ENCODE measurements around the gene ASIC3.
"Not testable (repeated sequence)": the region's sequence is repeated elsewhere in the genome, so short reads cannot be mapped to it uniquely, and the experiment has no call there.

ASIC3 gene

DNA sequence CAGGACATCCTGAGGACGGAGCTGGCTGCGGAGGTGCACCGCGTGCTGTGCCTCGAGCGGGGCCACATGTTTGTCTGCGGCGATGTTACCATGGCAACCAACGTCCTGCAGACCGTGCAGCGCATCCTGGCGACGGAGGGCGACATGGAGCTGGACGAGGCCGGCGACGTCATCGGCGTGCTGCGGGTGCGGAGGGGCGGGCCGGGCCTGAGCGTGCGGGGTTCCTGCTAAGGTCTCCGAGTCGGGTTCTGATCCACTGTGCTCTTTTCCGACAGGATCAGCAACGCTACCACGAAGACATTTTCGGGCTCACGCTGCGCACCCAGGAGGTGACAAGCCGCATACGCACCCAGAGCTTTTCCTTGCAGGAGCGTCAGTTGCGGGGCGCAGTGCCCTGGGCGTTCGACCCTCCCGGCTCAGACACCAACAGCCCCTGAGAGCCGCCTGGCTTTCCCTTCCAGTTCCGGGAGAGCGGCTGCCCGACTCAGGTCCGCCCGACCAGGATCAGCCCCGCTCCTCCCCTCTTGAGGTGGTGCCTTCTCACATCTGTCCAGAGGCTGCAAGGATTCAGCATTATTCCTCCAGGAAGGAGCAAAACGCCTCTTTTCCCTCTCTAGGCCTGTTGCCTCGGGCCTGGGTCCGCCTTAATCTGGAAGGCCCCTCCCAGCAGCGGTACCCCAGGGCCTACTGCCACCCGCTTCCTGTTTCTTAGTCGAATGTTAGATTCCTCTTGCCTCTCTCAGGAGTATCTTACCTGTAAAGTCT lies 34.4 kb upstream of the ASIC3 start:
- peak; percentile 94 for DNase-seq (ENCODE audit: low spot score)

DNA sequence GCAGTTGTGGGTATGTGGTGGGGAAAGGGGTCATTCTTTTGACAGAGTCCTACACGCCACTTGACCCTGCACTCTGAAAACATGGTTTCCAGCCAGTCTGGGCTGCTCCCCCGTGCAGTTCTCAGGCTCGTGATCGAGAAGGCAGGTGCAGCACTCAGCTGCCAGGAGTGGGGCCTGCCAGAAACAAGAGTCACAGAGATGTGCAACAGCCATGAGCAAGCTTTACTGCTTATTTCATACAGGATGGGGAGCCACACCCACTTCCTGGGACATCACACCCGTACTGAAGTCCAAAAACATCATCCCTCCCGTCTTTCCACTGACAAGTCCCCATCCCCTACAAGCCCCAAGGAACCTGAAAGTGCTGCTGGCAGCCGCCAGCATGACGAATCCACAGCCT lies 33.4 kb upstream of the ASIC3 start:
- no peak for DNase-seq (ENCODE audit: low spot score)

DNA sequence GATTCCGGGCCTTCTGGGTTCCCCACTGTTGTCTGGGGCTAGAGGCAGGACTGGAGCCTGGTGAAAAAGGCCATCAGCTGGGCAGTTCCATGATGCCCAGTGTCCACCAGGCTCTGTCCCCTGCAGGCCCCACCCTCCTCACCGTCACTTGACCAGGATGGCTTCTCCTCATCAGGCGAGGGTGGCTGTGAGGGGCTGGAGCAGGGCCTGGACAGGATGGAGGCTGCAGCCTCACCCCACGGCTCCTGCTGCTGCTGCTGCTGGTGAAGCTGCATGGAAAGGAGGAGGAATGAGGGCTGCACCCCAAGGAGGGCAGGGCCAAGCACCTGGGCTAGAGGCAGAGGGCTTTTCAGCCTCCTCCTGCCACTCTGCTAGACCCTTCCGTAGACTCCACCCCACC lies 32.4 kb upstream of the ASIC3 start:
- no peak for DNase-seq (ENCODE audit: low spot score)

DNA sequence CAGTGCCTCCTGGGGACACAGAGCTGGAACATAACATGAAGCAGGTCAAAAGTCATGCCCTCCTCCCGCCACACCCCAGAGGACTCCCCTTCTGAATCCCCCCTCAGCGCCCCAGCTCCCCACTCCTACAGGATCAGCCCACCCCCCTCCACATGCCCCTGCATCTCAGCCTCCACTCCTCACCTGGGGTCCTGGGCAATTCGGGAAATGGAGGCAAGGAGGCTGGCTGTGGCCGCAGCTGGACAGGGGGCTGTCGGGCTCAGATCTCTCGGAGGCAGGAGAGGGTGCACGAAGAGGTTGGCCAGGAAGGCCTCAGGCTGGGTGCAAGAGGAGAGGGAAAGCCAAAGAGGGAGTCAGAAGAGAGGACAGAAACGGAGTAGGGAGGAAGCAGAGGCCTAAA lies 31.8 kb upstream of the ASIC3 start:
- DNase-seq (ENCODE audit: low spot score): no peak

DNA sequence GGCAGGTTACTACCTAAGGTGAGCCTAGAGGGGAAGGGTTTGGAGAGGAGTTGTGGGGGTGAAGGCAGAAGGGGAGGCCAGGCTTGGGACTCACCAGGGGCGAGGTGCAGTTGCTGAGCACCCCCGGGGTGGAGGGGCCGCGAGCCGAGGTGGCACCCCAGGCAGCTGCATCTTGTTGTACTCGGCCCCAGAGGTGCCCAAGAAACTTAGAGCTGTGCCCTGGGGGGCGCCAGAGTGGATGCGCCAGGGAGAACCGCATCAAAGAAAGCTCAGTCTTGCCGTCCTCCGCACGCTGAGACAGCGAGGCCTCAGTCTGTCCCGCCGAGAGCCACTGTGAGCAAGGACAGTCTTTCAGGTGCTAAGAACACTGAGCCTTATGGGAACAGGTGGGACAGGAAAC lies 31.4 kb upstream of the ASIC3 start:
- no peak for DNase-seq (ENCODE audit: low spot score)

DNA sequence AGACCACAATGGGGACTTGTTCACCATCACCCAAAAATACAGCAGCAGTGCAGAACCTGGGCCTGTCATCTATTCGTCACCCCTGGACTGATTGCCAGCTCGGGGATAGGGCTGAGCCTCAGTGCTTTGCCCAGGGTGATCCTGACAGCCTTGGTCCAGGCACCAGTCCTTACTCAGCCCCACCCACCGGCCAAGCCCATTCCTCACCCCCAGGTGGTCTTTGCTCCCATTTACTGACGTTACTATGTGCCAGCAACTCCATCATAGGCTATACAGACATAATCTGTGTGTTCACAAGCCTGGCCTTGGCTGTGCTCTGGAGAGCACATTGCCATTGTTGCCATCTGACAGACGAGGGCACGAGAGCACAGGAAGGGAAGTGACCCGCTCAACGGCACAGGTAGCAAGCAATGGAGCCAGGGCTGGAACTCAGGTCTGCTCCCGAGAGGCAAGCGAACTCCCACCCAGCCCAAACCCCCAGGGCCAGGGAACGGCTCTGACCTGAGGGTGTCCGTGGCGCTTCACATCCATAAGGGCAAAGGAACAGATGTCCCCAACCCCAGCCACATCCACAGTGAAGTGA lies 30.9 kb upstream of the ASIC3 start:
- no peak for DNase-seq (ENCODE audit: low spot score)

DNA sequence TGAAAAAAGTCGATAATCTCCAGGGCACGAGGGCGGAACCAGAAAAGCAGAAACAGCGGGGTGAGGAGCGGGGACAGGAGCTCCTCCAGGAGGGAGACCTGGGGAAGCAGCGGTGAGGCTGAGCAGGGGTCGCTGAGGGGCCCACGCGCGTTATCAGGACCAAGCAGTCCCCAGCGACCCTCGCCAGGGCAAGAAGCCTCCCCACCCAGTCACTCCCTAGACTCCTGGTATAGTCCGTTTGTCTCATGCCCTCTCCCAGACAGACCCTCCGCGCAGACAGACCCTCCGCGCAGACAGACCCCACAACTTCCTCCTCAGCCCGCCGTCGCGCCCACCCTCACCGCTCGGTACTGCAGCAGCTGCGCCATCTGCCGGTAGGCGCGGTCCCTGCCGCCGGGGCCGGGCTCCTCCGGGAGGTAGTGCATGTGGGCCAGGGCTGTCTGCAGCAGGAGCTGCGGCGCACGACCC lies 30.3 kb upstream of the ASIC3 start:
- peak; percentile 93 for DNase-seq (ENCODE audit: low spot score)

DNA sequence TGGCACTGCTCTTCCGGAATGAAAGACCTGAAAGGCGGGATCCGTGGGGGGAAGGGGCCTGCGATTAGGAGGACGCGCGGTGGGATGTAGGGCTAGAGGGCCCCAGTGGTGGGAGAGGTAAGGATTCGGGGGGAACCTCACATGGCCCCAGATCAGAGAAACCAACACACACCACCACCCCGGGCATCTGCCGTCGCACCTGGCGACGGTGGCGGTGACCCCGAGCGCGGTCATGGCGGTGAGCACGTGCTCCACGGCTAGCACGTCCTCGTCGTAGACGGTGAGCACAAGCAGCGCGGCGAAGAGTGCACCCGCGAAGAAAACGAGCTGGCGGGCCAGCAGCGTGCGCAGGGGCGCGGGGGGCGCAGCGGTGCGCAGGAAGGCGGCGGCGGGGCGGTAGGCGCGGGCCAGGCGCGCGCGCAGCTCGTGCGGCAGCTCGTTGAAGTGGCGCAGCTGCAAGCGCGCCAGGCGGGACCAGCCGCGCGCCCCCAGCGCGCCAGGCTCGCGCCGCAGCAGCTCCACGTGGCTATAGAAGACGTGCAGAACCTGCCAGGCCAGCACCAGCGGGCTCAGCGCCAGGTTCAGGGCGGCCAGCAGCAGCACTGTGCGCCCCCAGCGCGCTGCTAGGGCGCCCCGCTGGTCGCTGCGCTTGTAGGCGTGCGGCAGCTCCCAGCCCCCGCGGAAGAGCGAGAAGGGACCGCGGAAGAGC lies 29.8 kb upstream of the ASIC3 start:
- no peak for DNase-seq (ENCODE audit: low spot score)

DNA sequence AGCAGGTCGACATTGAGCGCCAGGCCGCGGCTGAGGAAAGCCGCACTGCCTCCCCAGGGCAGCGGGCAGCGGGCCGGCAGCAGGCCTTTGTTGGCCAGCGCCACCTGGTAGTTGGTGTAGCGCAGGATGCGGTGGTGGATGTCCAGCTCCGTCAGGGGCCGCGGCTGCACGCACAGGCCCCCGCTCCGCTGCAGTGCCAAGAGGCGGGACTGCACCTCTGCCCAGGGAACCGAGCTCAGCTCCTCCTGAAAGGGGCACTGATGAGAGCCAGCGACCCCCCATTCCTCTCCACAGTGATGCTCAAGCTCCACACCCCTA lies 29.2 kb upstream of the ASIC3 start:
- no peak for DNase-seq (ENCODE audit: low spot score)

DNA sequence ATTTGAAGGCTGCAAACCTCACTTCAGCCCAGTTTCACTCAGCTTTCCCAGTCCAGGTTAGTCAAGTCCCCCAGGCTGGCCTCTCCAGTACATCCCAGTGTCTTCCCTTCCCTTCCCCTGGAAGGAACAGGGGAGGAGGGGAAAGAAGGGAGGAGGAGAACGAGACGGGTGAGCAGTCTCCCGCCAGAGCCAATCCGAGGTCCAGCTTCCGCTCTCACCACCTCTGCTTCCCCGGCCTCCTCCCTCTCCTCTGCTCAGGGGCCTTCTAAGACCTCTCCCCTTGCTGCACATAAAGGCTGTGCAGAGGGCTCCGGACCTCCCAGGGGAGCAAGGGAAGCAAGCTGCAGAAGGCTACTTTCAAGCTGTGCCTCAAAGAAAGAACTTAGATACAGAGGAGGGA lies 28.1 kb upstream of the ASIC3 start:
- no peak for DNase-seq (ENCODE audit: low spot score)

DNA sequence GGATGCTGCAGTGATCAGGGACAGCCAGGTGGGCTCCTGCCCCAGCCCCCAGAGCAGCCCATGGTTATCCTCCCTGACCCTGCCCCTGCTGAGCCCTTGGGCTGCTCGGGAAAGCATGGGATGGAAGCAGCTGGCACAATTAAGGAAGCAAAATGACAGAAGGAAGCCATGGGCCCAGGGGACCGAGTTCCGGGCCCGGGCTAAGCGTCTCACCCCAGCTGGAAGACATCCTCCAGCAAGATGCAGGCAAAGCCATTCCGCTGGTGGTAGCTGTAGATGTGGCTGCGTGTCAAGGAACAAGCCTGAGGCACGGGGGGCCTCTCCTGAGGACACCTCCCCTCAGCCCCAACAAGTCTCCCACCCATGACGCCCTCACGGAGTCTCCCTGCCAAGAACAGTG lies 25.1 kb upstream of the ASIC3 start:
- DNase-seq (ENCODE audit: low spot score): no peak

DNA sequence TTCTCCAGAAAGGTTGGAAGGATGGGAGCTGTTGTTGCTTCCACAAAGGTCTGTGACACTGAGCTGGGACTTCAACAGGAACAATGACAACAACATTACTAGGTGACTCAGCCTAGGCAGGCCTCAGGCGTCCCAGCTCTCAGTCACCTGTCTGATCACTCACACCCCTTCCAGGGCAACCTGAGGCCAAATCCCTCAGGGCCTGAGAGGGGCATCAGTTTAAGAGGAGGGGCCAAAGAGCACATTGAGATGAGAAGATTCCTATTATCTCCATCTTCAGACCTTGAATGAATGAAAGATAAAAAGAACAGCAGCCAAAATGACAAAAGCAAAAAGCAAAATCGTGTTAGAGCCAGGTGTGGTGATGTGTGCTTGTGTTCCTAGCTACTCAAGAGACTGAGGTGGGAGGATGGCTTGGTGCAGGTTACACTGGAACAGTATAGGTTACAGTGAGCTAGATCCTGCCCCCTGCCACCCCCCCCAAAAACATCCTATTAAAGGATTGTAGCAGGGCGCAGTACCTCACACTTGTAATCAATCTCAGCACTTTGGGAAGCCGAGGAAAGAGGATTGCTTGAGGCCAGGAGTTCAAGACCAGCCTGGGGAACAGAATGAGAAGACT lies 23.8 kb upstream of the ASIC3 start, which contains the start of gene ATG9B:
Gene ATG9B (minus strand): TSS at position 60 of the 622 bp plus-strand sequence. CDS start 71 bp downstream, outside the sequence.
- DNase-seq (ENCODE audit: low spot score): no peak

DNA sequence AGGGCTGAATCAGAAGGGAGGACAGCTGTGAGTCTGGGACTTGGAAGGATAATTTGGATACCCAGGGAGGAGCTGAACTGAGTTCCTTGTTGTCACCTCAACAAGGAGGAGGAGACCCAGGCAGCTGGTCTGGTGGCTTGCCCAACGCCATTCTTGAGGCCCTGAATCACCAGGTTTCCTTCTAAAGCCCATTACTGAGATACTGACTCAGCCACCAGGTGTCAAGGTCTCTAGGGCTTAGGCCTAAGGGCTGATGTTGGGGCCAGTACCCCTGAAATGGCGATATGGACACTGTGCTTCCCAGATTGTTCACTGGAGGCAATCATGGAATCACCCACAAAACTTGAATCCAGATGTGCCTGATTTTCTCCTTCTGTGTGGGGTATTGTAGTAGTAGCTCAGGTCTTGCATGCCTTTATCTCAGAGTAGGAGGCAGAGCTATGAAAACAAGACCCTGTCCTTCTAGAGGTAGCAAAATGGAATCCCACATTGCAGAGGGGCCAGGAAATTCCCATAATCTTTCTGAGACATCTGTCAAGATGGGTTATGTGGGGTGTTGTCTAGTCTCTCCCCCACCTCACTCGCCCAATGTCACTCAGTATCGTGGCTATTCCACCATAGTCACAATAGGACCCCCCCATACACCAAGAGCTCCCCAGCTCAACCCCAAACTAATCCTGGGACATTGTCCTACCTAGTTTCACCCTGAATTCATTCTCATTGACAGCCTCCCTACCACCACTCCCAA lies 22.2 kb upstream of the ASIC3 start:
- no peak for DNase-seq (ENCODE audit: low spot score)

DNA sequence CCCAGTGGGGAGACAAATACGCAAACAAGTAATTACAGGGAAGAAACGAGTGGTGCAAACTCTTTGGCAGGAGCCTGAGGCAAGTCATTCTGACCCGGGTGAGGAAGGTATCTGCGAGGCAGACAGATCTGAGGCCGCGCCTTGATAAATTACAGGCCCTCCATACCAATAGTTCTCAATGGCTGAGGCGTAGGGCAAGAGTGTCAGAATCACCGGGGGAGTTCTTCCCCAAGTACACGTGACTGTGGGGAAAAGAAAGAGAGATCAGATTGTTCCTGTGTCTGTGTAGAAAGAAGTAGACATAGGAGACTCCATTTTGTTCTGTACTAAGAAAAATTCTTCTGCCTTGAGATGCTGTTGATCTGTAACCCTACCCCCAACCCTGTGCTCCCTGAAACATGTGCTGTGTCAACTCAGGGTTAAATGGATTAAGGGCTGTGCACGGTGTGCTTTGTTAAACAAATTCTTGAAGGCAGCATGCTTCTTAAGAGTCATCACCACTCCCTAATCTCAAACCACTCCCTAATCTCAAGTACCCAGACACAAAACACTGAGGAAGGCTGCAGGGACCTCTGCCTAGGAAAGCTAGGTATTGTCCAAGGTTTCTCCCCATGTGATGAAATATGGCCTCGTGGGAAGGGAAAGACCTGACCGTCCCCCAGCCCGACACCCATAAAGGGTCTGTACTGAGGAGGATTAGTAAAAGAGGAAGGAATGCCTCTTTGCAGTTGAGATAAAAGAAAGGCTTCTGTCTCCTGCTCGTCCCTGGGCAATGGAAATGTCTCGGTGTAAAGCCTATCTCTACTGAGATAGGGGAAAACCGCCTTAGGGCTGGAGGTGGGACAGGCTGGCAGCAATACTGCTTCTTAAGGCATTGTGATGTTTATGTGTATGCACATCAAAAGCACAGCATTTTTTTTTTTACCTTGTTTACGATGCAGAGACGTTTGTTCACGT lies 21.3 kb upstream of the ASIC3 start:
- not testable (repeated sequence) for DNase-seq (ENCODE audit: low spot score)

DNA sequence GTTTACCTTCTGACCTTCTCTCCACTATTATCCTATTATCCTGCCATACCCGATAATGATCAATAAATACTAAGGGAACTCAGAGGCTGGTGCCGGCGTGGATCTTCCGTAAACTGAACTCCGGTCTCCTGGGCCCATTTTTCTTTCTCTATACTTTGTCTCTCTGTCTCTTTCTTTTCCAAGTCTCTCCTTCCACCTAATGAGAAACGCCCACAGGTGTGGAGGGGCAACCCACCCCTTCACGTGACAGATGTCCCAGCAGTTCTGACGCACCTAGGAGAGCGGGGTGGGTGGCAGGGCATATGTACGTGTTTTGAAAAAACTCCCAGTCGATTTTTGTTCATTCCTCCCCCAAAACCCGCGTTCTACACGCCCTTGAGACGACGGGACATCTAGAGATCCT lies 20.6 kb upstream of the ASIC3 start:
- not testable (repeated sequence) for DNase-seq (ENCODE audit: low spot score)

DNA sequence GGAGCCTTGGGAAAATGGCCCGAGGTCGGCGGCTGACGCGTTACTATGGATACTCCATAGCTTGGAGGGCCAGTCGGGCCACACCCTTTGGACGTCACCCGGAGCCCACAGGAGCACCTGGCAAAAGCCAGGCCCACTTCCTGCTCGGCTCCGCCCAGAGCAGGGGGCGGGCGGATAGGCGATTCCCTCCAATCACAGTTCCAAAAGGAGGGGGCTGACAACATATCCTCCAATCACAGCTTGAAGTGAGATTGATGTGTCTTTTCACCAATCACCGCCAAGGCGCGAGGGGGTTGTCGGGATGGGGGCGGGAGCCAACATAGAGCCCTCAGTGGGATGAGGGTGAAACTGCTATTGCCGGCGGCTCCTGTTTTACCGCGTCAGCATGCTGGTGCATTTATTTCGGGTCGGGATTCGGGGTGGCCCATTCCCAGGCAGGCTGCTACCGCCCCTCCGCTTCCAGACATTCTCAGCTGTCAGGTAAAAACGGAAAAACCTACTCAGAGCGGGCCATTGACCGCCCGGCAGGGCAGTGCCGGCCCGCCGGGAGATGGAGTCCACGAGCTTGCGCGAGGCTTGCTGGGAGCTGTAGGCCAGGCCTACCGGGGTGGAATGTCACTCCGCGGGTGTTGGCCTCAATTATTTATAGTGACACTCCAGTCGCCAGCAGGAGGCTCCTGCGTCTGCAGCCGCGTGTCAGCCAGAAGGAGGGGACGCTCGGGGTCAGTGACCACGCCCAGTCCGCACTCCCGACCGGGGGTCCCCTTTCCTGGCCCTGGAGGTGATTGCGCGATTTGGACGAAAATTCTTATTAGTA lies 20.0 kb upstream of the ASIC3 start, which contains the start of gene ABCB8:
Gene ABCB8 (plus strand): TSS at position 320 of the 817 bp plus-strand sequence. CDS start 66 bp downstream, at position 386.
- peak; percentile 100 for DNase-seq (ENCODE audit: low spot score)

DNA sequence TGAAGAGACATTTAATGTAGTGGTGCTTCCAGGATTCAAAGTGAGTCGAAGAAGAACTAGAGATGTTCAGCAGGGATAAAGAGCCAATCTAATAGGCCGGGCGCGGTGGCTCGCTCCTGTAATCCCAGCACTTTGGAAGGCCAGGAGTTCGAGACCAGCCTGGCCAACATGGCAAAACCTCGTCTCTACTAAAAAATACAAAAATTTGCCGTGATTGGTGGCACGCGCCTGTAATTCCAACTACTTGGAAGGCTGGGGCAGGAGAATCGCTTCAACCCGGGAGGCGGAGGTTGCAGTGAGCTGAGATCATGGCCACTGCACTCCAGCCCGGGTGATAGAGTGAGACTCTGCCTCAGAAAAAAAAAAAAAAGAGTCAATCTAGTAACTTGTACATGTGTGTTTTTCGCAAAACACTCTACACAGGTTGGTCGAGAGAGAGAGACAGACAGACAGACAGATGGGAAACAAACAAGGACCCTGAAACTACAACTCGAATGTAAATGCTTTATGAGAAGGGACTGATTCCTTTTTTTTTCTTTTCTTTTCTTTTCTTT lies 19.3 kb upstream of the ASIC3 start:
- DNase-seq (ENCODE audit: low spot score): no peak

DNA sequence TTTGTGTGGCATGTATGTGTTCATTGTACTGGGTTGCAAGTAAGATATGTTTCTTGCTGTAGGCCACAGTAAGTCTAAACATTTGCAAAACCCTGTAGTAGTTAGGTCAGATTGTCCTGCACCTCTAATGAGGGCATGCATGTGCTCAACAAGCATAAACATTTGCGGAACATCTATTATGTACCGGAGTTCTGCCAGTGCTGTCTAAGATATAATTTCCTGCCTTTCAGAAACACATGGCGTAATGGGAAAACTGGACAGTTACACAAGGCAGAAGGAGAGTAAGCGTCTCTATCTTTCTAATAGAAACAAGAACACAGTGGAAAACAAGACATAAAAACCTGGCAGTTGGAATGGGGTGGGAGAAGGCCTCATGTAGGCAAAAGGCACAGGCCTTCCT lies 17.3 kb upstream of the ASIC3 start:
- DNase-seq (ENCODE audit: low spot score): no peak

All from HuH-7.5 (cell line).